GM18502 (cell line): ENCODE results near the gene KLHL29.

Experiments used
- ATAC-seq: cut with Tn5 transposase; IDR thresholded peaks from one replicate; pipeline ENCODE4 v1.9.1; 2021; ENCODE audit warnings: mild to moderate bottlenecking; ENCODE audit not compliant: unreplicated experiment, poor library complexity

Gene KLHL29

DNA sequence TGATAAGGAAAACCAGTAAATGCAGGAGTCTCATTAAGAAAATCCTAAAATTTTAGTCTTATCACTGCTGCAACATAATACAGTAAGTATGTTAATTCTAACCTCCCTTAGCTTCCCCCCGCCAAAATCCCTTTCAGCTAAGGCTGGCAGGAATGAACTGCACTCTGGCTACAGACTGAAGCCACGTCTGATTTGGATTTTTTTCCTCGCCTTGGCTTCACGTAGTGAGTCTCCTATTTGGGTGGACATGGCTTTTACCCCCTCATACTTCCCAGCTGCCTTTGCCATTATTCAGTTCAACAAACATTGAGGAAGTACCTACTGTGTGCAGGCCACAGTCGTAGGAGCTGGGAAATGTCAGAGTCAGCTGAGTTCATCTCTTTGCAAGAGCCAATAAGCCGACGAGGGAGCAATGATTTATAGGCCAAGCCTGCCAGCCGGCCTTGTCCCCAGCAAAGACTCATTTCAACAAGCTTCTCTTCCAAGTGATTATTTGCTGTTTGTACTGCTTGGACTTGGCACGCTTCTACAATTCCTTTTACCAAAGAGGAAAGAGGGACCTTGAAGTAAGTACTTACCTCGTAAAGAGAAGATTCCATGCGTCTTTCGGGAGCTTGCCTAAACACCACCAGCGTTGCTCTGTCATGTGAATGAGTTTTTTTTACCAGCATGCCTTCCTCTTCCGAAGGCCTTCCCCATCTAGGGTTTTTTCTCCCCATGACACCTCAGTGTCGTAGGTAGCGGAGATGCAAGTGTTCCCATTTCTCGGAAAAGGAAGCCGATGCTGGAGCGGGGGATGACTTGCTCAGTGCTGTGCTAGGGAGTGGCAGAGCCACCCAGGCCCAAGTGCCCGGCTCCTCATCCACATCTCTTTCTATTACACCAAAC lies 138.6 kb downstream of the KLHL29 start:
- ATAC-seq, result no peak

DNA sequence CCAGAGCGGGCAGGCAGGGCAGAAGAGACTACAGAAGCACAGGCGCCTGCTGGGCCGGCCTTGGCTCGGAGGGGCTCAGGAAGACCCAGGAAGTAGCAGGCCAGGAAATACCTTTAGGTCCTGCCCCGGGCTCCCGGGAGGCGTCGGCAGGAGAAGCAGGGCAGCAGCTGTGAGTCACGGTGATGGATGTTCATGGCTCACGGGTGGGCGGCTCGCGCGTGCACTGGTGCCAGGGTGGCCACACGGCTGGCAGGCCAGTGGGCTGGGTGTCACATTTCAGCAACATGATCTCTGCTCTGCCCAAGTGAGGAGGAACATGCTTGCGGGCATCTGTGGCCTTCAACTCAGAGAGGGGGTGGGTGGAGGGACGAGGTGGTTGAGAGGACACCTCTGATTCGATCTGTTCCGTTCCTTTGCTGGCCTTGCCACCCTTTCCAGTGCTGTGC lies 139.3 kb downstream of the KLHL29 start:
- no peak for ATAC-seq

DNA sequence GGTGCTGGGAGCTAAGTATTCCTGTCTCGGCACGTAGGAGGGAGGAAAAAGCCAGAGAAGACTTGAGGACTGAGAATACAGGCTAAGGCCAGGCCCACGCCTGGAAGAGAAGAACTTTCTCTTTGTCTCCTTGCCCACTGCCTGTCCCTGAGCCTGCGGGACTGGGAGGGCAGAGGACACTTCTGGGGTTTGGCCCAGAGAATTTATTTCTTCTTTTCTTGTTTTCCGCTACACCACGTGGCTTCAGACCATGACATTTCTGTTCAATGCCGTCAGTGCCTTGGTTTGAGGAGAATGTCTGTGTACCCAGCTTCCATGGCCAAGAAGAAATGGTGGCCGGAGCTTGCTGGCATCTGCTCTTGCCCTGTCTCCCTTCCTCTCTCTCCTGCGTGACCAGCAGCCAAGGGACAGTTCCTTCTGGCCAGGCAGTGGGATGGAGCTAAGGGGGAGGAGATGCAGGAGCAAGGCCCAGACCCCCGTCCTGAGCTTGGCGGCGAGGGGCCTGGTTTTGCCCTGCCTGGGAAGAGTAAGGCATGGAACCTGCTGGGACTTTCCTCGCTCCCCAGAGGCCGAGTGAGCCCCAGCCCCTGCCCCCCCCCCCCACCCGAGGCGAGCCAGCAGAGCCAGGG lies 140.3 kb downstream of the KLHL29 start:
- no peak for ATAC-seq

DNA sequence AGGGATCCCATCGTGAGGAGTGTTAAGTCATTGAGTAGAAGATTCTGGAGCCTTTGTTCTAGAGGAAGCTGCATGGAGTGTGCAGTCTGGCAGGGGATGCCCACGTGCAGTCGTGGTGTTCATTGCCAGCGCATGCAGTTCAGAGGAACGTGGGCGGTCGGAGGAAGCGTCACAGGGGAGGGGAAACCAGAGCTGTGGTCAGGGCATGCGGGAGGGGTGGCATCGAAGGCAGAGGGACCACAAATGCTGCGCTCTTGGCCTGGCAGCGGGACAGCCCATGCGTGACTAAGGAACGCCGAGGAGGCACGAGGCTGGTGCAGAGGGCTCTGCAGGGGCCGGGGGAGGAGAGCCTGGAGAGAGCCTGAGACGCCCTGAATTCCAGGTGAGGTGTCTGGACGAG lies 141.1 kb downstream of the KLHL29 start:
- no peak for ATAC-seq

- ATAC-seq, result no peak
Observed at GRCh38 chr2:23526835-23527790, 142.1 kb downstream of the KLHL29 start.

DNA sequence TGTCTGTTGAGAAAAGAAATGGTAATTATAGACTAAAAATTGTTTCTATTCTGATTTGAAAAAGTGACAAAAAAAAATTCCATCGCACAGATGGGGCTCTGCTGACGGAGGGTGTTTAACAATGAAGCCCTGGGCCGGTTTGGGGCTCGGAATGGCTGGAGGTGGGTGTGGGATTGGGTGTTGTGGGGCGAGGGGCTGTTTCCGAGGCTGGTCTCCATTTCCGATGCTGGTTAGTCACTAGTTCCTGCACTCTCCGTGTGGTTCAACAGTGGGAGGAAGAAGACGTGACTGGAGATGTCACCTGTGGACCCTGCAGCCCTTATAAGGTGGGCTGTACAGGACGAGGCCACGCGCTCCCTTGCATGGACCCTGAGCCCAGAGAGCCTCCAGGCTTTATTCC lies 143.2 kb downstream of the KLHL29 start:
- ATAC-seq, result no peak

GRCh38 chr2:23528690-23529089 lies 143.7 kb downstream of the KLHL29 start:
- ATAC-seq, result no peak

- no peak for ATAC-seq
Observed at GRCh38 chr2:23529659-23530058, 144.7 kb downstream of the KLHL29 start.

DNA sequence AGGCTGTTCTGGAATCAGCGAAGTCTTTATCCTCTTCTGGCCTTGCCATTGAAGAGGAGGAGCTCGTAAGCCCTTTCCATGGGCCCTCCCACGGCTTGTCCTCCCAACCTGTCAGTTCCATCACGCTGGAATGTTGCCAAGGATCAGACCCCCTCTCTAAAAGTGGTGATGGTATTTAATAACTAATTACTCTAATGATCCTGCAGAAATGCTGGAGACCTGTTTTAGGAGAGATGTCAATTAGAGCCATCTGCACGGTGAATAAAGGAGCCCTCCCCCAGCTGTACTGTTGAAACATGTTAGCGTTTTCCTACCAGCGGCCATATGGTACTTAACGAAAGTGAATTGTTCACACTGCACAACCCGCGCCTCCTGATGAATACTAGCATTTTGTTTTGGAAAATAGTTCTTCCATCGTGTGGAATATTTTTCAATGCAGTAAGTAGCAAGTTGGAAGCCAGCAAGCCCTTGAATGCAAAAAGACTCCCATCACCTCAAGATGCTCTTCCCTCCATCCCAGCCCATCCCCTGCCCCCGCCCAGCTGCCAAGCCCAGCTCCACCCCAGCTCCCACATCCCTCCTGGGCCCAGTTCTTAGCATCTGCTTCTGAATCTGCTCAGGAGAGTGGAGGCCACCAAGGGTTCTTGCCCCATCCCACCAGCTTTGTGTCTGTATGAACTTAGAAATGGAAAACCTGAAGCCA lies 145.4 kb downstream of the KLHL29 start:
- no peak for ATAC-seq

GRCh38 chr2:23530909-23531276 lies 145.9 kb downstream of the KLHL29 start:
- ATAC-seq, result no peak

DNA sequence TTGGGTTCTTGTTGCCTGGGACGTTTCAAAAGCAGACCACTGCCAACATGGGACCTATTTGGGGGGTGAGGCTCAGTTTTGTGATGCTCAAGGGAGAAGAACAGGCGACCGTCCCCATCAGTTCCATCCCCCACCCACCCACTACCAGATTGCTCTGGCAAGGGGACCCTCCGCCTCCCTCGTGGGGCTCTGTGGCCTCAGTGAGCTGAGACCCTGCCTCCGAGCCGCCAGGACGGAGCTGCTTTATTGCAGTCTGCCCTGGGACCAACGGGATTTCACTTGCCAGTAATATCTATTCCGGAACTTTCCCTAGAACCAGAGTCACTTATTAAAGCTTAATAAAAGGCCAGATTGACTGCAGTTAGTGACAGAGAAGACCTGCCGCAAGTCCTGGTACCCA lies 146.3 kb downstream of the KLHL29 start:
- ATAC-seq, result no peak

DNA sequence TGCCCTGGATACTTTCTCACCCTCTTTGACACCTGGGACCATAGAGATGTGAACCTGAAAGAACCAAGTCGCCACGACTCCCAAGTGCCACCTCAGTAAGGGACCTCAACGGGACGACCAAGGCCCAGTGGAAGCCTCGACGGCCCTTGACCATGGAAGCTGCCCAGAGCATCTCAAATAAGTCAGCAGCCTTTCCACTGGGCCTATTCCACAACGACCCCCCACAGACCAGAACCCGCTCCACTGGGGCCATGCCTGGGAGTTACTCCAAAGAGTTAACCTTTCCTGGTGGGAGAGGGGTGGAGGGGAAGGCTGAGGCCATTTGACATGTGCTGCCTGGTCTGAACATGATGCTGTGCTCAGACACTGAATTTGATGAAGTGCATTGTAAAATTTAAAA lies 146.9 kb downstream of the KLHL29 start:
- ATAC-seq, result no peak

DNA sequence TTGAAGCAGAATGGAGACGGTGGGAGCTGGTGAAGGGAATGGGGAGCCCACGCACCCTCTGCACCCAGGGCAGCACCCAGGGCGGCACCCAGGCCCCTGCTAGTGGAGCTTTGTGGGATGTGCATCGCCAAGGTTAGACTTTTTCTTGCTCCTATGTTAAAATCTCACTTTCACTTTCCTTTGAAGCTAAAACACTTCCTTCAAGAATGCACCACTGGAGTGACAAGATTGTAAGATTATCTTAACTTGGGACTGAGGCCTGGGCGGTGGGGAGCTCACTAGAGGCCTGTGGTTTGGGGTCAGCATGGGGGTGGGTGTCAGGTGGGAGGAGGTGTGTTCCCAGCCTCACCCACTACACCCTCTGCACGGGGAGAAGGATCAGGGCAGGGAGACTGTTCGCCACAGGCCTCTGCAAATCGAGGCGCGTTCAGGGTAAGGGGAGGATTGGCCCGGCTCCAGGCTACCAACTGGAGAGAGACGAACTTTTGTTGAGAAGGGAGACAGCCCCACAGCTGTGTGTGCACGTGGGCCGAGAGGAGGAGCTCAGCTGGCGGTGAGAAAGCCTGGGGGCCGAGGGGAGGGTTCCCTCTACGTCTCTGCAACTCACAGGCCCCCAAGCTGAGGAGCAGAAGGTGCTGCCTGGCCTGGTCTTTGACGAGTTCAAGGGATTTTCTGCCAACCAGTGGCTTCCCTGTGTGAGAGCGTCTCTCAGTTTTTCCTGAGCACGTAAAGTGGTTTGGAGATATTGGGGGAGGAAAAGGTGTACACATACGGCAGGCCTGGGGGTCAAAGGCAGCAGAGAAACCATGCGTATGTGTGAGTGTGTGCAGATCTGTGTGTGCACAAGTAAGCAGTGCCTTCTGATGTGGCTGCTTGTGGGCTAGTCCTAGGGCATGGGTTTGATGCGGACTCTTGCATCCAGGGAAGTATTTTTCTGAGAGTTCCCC lies 147.7 kb downstream of the KLHL29 start:
- peak; percentile 80 for ATAC-seq

GRCh38 chr2:23533338-23533695 lies 148.3 kb downstream of the KLHL29 start:
- no peak for ATAC-seq

- ATAC-seq, result no peak
Observed at GRCh38 chr2:23534771-23535170, 149.8 kb downstream of the KLHL29 start.

DNA sequence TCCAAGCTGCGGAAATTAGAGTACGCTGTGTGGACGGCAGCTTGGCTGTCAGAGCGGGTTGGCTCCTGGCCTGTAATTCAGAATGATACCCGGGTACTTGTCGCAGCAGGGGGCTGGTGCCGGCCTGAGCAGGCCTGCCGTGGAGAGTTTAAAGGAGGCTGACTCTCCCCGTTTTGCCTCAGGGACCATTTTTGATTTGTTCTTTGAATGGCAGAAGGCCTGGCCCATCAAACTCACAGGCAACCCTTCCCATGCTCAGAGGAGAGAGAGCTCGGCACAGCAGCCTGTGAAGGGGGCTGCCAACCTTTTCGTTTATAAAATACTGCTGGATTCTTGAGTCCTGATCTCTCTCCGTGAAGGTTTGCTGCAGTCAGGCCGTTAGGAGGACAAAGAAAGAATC lies 151.3 kb downstream of the KLHL29 start:
- no peak for ATAC-seq

DNA sequence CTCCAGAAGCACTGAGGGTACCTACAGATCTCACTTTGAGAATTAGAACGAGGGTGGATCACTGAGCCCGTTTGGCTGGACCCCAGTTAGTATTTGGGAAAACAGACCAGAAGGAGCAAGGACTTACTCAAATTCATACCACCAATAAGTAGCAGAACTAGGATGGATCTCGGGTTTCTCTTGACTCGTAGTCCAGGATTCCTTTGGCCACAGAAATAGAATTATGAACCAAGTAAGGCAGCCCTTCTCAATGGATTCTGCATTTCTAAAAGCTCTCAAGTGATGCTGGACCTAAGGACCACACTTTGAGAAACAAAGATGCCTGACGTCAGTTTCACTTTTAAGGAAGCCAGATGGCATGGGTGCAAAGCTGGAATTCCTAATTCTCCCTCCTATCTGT lies 153.0 kb downstream of the KLHL29 start:
- no peak for ATAC-seq

GRCh38 chr2:23538566-23538965 lies 153.6 kb downstream of the KLHL29 start:
- ATAC-seq, result no peak

DNA sequence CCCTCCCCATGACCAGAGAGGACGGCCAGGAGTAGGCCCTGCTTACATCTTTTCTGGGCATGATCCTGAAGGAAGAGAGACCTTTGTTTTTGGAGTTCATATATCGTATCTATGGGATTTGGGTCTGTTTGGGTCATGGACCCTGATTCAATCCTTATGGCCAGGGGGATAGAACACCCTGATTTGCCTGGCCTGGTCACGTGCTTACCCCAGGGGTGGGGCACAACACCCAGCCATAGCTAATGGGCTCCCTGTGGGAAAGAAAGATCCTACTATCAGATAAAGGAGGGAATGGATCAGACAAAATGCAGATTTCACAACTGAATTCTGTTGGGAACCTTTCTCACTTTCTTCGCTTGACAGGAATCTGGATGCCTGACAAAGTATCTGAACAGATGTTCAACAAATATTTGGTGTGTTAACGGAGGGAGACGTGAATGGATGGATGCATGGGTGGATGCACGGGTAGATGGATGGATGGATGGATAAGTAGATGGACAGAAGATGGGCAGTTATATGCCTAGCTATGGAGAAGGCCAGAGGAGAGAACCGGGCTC lies 155.9 kb downstream of the KLHL29 start:
- no peak for ATAC-seq
